Central memory CD4-positive, alpha-beta T cell (primary cell): Measurements from ENCODE around the gene SLC13A5.
"Not testable (repeated sequence)": the region's sequence is repeated elsewhere in the genome, so short reads cannot be mapped to it uniquely, and the experiment has no call there.

Experiments
- DNase-seq: peaks from one replicate; pipeline ENCODE4 v3.0.0; 2022
- total RNA-seq, 3 experiments: gene quantifications; one replicate each; lab custom pipeline; 2026; lab: John Stamatoyannopoulos, UW

The SLC13A5 gene
- total RNA-seq: 0 reads per million in 3 experiments

GRCh38 chr17:6713130-6713917 is at the start of gene SLC13A5:
Gene SLC13A5 (minus strand): TSS chr17:6713369. CDS start chr17:6713333, 36 bp downstream.
- DNase-seq: no peak

- no peak for DNase-seq
These were observed 48.6 kb upstream of the SLC13A5 start for GRCh38 chr17:6761779-6762178.

GRCh38 chr17:6757747-6758146 is 44.6 kb upstream of the SLC13A5 start:
- DNase-seq: no peak

- DNase-seq: no peak
These were observed 43.4 kb upstream of the SLC13A5 start for GRCh38 chr17:6756425-6757031.

GRCh38 chr17:6755731-6756184 is 42.6 kb upstream of the SLC13A5 start, which contains the start of gene XAF1:
Gene XAF1 (plus strand): TSS chr17:6756046. CDS start chr17:6756079, 33 bp downstream.
- peak; percentile 55 for DNase-seq

- no peak for DNase-seq
These were observed 42.1 kb upstream of the SLC13A5 start for GRCh38 chr17:6755281-6755680.

- DNase-seq: no peak
These were observed 40.4 kb upstream of the SLC13A5 start for GRCh38 chr17:6753546-6753945.

- peak; percentile 50 for DNase-seq
These were observed 39.9 kb upstream of the SLC13A5 start for GRCh38 chr17:6753006-6753445.

- no peak for DNase-seq
These were observed 39.1 kb upstream of the SLC13A5 start for GRCh38 chr17:6752068-6752909.

GRCh38 chr17:6749519-6749918 is 36.4 kb upstream of the SLC13A5 start:
- DNase-seq: no peak

- no peak for DNase-seq
These were observed 35.4 kb upstream of the SLC13A5 start for GRCh38 chr17:6748617-6749016.

- not testable (repeated sequence) for DNase-seq
These were observed 33.5 kb upstream of the SLC13A5 start for GRCh38 chr17:6746665-6747064.

GRCh38 chr17:6729531-6729930 is 16.4 kb upstream of the SLC13A5 start:
- DNase-seq: no peak

- DNase-seq: no peak
These were observed 10.8 kb upstream of the SLC13A5 start for GRCh38 chr17:6724009-6724408.

GRCh38 chr17:6721744-6722143 is 8.6 kb upstream of the SLC13A5 start:
- DNase-seq: no peak

- DNase-seq: no peak
These were observed 3.6 kb upstream of the SLC13A5 start for GRCh38 chr17:6716736-6717135.

GRCh38 chr17:6714315-6714874 is 1.2 kb upstream of the SLC13A5 start:
- no peak for DNase-seq

GRCh38 chr17:6713918-6714271 is 726 bp upstream of the SLC13A5 start:
- DNase-seq: no peak

GRCh38 chr17:6712854-6713129 is 377 bp downstream of the SLC13A5 start:
- no peak for DNase-seq

- DNase-seq: no peak
These were observed 913 bp downstream of the SLC13A5 start for GRCh38 chr17:6712058-6712853.

- no peak for DNase-seq
These were observed 1.5 kb downstream of the SLC13A5 start for GRCh38 chr17:6711681-6712057.

- no peak for DNase-seq
These were observed 2.0 kb downstream of the SLC13A5 start for GRCh38 chr17:6711081-6711674.
